Fibroblast of the aortic adventitia (primary cell): ENCODE measurements around the gene HS3ST3A1. TPM values are rescaled to one million over a fixed set of nuclear protein-coding genes. Genes with fewer than 3 reads are reported as not detected.
A peak's percentile ranks its signal among the peaks of the same experiment; 100 is the strongest.

Experiments used
- DNase-seq: peaks from one replicate; pipeline ENCODE4 v3.0.0-alpha.2; 2010; ENCODE audit warnings: low read depth
- H3K4me3 ChIP-seq: 2 replicates; pipeline ENCODE4 v1.5.1; 2011; ENCODE audit warnings: low read depth, mild to moderate bottlenecking, control low read depth, low read length, moderate library complexity
- CTCF ChIP-seq: IDR thresholded peaks from 2 replicates; pipeline ENCODE4 v1.5.1; 2011; ENCODE audit warnings: mild to moderate bottlenecking, low read length, control low read depth, inconsistent platforms; ENCODE audit not compliant: insufficient read depth
- total RNA-seq: library from RNA; depleted of rRNA; stranded (reverse); fragments of >200 nt; gene quantifications from 2 replicates; pipeline ENCODE4 v1.2.3, GENCODE V29; 2012; ENCODE audit warnings: low replicate concordance

The HS3ST3A1 gene
- total RNA-seq, 1 donor: 9.2 TPM

GRCh38 chr17:13544292-13544691, 57.4 kb downstream of the HS3ST3A1 start:
- TF ChIP-seq CTCF: no peak
- H3K4me3 ChIP-seq: peak overlapping the region; percentile 26
- peak; percentile 98 for DNase-seq

- TF ChIP-seq CTCF: no peak
- no peak overlapping the region for H3K4me3 ChIP-seq
- no peak for DNase-seq
Measured at GRCh38 chr17:13542636-13543035, 59.1 kb downstream of the HS3ST3A1 start.

- H3K4me3 ChIP-seq: no peak overlapping the region
- peak; percentile 100 for DNase-seq
- TF ChIP-seq CTCF: no peak
Measured at GRCh38 chr17:13541032-13541480, 60.7 kb downstream of the HS3ST3A1 start.

GRCh38 chr17:13540546-13540945, 61.2 kb downstream of the HS3ST3A1 start:
- no peak overlapping the region for H3K4me3 ChIP-seq
- no peak for DNase-seq
- no peak for TF ChIP-seq CTCF

GRCh38 chr17:13539421-13539820, 62.3 kb downstream of the HS3ST3A1 start:
- no peak for TF ChIP-seq CTCF
- DNase-seq: no peak

GRCh38 chr17:13538841-13539411, 62.8 kb downstream of the HS3ST3A1 start:
- no peak for DNase-seq
- TF ChIP-seq CTCF: no peak
- no peak overlapping the region for H3K4me3 ChIP-seq

More at GRCh38 chr17:13539421-13539820, 62.3 kb downstream of the HS3ST3A1 start:
- H3K4me3 ChIP-seq: no peak overlapping the region

GRCh38 chr17:13537871-13538643, 63.7 kb downstream of the HS3ST3A1 start:
- no peak for DNase-seq
- H3K4me3 ChIP-seq: no peak overlapping the region
- TF ChIP-seq CTCF: no peak
